Stimulated activated CD8-positive, alpha-beta memory T cell treated with anti-CD3 and anti-CD28 coated beads, Interleukin-15, amount 100 ng/mL, for 1 hour (primary cell): ENCODE measurements around the gene MAS1L.

Source experiments
- DNase-seq: peaks from one replicate; pipeline ENCODE4 v3.0.0-alpha.2; 2020; ENCODE audit warnings: low read depth

The MAS1L gene

DNA sequence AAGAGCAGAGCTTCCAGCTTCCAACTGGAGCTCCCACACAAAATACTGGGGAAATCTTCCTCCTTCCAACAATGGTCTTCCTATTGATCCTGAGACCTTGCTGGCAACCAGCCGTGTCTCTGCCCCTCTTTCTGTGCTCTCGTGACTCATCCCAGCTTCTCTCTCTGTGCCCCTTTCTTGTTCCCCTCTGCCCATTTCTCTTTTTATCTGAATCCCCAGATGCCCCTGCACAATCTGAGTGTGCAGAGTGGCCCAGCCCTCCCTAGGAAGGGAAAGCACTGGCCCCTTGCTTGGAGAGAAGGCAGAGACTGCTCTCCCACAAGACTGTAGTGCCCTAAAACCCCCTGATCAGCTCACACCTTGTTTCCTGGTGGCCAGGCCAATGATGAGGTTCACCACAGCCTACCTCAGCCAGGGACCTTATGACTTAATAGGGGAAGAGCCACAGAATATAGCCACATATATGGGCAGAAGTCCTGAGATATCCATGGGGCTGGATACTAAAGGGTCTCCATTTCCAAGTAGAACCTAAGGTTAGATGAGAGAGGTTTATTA lies 23.1 kb upstream of the MAS1L start:
- DNase-seq, result no peak

DNA sequence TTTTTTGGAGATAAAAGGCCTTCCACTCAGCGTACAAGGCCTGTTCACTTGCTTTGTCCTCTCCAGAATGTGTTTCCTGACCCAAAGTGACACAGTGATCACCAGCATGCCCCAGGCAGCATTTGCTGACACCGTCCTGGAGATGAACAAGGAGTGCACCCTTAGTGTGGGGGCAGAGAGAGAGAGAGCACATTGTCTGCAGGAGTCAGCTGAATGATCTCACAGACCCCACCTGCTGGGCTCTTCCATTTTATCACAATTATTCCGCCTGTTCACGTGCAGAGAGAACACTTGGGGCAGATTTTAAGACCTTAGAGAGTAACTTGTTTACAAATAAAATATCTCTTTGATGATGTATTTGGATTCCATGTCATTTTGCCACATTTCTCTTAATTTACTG lies 22.4 kb upstream of the MAS1L start:
- no peak for DNase-seq

DNA sequence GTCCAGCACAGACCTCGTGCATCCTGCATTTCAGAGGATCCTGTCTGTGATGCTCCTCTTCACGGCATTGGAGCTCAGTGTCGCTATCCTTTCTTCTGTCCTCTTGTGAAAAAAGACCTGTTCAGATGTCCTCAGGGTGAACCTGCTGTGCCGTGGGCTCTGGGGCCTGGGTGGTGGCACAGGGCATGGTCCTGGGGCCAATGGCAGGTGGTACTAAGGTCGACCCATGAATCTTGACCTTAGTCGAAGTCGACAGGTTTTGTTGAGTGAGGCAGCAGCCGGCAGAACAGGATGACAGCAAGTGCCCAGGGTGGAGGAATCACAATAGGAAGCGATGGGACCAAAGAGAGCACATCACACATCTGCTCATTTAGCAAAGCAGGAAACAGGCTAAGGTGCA lies 22.0 kb upstream of the MAS1L start:
- no peak for DNase-seq

DNA sequence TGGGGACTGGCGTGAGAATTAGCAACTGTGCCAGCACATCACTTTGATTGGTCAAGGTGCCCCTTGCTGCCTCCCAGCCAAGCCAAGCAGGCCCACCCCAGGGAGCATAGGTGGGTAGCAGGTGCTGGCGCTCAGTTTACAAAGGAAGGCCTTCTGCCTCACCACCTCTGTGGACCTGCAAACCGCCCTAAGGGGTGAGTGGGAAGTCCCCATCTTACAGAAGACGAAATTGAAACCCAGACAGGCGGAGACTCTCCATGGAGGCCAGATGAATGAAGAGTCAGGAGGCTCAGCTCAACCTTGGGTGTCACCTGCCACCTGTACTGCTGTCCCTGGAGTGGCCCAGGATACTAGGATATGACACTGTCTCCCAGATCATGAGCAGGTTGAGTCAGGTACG lies 21.5 kb upstream of the MAS1L start:
- no peak for DNase-seq

DNA sequence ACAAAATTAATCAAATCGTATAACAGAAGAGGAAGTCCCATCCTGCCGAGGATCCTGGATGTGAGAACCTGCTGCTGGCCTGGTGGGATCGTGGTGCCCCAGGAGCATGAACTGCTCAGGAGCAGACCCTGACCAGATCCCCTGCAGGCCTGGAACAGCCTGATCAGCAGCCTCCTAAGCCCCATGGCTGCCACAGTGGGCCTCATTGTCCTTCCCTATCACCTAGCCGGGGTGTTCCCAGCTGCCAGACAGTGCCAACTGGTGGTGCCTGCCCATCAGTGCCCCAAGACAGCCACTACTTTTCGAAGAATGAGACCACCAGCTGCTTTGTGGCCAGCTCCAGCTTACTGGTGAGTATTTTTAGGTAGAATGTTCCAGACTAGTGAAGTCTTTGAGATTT lies 19.6 kb upstream of the MAS1L start:
- no peak for DNase-seq

DNA sequence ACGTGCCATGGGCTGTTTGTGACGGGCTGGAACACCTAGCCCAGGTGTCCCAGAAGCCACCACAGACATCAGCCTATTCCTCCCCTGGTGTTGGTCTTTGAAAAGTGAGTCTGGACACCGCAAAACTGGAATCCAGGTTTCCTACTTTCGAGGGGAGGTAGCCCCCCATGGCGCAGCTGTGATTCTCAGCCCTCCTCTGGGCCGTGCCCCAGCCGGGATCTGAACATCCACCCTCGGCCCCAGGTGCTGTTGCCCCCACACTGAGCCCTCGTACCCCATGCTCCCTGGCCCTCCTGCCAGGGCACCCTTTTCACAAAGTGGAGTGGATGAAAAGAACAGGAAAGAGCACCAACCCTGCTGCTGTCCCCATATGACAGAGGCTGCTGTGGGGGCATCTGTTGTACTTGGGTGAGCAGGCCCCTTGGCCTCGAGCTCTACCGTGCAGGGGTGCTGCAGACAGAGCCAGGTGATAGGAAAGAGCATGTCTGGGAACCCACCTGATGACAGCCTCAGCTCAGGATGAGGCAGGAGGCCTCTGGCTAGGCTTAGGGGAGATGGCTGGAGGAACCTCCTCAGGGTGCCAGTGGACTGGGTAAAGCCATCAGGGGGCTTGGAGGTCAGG lies 18.8 kb upstream of the MAS1L start:
- DNase-seq, result no peak

DNA sequence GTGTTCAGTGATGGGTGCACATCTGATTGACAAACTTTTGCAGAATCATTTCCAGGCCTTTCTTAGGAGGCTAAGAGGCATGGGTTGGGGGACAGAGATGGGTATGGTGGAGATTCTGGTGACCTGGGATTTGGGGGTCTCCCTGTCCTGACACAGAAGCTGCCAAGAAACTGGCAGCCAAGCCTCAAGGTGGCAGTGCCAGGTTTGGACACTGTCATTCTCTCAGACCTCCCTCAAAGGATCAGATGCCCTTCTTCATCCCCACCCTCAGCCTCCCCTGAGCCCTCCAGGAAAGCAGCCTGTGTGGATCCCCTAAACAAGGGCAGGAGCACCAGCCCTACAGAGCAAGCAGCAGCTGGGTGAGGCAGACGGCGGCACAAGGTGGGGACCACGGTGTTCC lies 18.1 kb upstream of the MAS1L start:
- DNase-seq, result no peak

DNA sequence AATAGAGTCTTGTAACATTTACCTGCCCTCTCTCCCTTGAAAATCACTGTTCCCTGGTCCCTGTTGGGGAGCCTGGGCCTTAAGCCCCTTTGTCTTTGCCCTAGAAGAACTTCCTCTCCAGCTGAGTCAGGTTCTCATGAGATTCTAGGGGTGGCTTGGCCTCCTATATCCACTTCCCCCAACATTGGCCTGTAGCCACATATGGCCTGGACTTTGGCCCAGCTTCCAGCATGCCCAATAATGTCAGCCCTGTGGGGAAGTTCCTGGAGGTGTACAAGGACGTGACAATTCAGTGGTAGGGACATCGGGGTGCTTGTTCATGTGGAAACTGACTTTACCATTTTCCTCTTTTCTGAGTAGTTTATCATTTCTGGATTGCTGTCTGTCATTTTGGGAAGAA lies 17.2 kb upstream of the MAS1L start:
- DNase-seq, result no peak

DNA sequence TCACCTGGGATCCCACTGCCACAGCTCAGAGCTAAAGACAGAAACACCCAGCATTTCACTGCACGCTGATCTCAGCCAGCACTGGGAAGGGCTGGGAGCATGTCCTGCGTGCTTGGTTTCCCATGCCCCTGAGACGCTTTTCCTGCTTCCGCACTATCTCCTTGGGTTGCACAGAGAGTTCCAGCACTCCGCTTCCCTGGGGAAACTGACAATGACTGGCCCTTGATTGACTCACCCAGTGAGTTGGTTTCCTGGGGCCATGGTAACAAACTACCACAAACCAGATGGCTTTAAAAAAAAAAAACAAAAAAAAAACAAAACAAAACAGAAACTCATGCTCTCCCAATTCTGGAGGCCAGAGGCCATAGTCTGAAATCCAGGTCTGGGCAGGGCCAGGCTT lies 14.8 kb upstream of the MAS1L start:
- no peak for DNase-seq

DNA sequence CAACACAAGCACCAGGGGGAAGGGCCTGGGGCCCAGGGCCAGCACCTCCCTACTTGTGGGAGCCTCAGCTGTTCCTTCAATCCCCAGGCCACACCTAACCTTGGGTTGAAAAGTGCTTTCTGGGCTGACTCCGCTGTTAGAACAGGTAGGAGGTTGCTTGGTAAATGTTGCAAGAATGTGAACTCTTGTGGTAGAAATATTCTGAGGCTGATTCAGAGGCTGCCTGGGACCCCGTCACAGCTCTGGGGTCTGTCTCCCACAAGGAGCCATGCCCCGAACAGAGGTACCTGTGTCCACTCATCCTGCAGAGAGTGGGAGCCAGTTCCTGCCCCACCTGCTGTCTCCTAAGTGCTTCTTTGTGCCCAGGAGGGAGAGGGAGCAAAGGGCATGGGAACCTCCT lies 14.4 kb upstream of the MAS1L start:
- no peak for DNase-seq

DNA sequence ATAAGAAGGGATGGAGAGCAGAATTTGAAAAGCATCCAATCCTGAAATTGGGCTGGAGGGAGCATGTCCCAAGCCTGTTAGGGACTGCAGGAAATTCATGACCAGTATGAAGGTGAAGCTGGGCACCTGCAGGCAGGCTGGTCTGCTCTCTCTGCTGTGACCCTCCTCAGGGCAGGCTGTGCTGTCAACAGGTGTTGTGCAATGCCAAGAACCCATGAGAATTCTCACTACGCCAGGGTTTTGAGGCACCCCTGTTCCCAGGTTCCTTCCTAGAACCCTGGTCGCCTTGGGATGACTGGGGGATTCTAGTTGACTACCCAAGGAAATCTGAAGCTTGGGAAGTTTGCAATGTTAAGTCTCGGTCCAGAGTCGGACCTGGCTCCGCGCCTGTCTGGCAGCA lies 13.3 kb upstream of the MAS1L start:
- DNase-seq, result no peak

DNA sequence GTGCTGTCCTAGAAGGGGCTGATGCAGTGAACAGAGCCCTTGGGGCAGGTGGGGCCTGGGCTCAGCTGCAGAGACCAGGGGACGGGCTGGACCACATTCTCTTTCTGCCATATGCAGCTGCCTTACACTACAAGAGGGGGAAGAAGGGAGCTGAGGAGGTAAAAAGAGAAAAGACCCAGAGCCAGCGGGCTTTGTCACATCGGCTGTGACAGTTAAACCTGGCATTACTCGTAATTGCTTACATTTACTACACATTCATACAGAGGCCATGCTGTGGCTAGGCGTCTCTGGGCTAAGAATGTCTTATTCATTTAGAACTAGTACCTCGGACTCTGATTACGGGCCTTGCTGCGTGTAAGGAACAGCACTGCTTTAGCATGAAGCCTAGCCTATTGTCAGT lies 12.8 kb upstream of the MAS1L start:
- no peak for DNase-seq

DNA sequence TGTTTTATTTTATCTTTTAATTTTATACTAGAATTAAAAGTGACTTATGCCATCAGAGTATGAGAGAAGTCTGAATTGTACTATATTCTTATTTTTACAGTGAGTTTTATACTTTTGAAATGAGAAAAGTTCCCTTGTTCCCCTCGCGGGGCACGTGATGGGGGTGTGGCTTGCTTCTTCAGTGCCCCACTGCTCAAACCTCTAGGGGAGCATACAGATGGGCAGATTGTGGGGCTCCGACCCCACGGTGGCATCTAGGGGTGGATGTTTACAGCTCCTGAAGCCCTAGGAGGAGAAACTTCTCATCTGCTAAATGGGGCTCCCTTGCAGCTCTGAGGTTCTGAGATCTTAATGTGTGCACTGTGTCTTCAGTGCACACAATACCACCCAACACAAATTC lies 11.9 kb upstream of the MAS1L start:
- no peak for DNase-seq

DNA sequence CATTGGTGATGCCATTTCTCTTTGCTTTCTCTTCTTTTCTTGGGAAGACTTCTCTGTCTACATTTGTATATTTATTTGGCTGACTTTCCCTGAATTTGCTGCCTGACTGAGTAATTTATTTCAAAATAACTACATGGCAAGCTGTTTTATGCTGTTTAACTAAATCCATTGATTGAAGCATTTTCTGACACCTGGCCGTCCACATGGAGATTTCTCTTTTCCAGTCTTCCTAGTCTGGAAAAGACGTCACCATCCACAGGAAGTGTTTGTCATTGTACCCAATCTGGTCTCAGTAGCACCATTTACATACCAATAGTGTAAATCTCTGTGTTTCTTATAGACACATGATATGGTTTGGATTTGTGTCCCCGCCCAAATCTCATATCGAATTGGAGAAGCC lies 9.2 kb upstream of the MAS1L start:
- DNase-seq, result no peak

DNA sequence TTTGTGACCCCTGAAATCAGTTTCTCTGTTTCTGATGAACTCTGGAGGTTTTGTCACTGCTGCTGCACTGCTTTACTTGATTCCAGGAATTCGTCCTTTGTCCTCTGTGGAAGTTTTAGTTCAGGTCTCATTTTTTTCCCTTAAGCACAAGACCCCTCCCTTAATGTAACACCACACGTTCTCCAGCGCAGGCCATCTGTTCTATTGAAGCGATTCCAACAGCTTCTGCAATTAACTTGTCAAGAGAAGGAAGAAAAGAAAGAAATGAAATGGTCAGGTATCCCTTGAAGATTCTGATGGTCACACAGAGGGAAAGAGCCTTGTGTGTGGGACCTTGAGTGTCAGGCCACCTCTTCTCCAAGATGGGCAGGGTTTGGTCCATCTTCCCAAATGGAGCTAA lies 7.8 kb upstream of the MAS1L start:
- DNase-seq, result no peak

DNA sequence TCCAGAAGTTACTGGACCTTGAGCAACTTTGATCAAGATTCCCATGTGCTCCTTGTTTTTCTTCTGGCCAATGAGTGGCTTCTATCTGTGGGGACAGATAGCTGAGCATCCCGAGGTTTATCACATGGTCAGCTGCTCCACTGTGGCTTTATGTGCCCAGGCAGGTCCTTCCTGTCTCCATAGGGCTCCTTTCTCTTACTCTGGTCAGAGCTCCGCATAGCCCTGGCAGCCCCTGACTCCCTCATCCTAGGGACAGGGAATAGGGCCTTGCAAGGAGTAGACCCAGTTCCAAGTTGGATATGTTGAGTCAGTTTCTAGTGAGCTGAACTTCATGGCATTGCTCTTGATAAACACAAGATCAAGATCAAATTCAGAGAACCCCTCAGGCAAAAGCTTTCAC lies 6.4 kb upstream of the MAS1L start:
- no peak for DNase-seq

DNA sequence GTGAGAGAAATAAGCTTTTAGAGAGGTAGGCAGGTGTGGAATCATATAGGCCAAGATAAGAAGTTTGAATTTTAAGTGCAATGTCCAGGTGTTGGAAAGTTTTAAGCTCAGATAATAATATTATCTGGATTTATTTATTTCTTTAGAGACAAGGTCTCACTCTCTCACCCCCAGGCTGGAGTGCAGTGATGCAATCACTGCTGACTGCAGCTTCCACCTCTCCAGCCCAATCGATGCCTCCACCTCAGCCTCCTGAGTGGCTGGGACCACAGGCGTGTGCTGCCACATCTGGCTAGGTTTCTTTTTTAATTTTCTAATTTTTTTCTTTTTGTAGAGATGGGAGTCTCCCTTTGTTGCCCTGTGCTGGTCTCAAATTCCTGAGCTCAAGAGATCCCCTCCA lies 5.5 kb upstream of the MAS1L start:
- no peak for DNase-seq

DNA sequence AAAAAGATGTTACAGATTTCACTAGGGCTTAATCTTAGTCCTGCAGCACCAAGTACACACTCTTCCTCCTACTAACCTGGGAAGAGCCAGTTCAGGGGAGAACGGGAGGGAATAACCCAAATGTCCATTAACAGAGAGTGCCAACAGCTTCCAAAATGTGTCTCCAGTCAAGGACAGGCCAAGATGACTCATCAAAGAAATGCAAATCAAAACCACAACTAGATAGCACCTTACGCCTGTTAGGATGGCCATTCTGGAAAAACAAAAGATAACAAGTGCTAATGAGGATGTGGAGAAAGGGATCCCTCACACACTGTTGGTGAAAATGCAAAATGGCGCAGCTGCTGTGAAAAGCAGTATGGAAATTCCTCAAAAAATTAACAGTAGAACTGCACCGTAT lies 3.8 kb upstream of the MAS1L start:
- no peak for DNase-seq

DNA sequence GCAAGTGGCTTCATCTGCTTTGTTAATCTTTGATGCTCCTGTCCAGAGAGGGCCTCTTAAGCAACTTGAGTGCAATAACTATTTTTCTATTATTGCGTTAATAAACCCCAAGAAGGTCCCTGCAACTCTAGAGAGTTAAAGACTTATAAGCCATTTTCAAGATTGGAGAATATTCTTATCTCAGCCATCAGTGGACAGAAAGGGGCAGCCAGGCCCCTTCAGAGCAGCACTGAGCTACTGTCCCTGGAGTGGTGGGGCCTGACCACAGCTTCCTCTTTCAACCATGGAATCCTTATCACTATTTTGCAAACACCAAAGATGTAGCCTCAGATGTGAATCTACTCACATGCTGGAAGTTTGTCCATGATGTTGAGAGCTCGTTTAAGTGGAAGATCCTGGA lies 2.8 kb upstream of the MAS1L start:
- DNase-seq, result no peak

DNA sequence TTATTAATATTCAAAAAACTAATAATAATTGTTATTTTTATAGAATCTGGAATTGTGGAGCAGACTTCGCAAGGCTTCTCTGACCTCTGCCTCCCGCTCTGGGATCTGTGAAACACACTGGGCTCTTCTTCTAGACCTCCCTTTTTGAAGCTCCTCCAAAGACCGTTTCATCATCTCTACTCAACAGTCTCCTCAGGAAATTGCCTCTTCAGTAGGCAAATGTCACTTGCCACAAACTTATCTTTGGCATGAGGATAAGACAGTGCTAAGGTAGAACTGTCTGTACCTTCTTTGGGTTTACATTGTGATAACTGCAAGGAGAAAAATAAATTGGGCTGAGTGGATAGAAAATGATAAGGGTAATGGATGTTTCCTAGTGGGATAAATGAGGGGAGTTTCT lies 2.3 kb upstream of the MAS1L start:
- DNase-seq, result no peak

DNA sequence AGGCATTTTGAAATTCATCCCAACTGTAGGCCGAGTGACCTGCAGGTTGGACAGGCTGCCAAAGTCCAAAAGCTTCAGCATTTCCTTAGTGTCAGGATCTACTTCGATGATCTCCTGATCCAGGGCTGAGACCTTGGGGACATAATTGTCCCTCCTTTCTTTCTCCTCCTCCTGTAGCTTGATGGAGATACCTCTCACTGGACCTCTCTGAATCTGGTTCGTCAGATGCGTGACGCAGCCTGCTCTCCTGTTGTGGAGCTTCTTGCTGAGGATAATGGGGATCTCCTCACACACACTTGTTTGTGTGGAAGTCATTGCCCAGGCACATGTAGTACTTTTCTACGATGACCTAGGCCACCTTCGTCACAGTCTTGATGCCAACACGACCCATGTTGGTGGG lies 1.5 kb upstream of the MAS1L start:
- no peak for DNase-seq

DNA sequence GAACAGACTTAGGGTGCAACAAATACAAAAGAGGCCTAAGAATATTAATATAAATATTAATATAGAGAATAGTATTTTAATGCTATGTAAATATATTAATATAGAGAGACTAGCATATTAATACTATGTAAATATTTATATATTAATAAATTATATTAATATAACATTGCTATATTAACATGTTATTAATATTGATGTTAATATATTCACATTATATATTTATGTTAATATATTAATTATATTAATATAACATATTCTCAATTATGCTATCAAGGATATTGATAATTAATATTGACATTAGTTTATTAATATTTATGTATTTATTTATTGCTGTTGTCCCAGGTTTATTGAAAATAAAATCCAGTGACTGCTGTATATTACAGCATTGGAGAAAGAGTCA lies 1.1 kb upstream of the MAS1L start:
- DNase-seq, result no peak

DNA sequence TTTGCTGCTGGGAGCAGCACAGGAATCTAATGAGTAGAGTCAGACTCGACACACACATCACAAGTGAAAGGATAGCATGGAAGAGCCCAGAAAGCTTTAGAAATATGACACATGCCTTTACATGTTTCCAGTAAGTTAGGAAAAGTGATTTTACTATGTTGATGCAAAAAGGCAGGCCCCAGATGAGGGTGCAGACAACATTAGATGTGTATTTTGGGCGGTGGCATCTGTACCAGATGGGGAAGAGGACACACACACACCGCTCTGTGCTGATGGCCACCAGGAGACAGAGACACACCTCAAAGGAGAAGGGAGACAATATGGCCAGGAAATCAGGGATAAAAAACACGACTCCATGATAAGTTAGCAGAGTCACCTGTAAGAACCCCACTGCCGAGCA lies 625 bp downstream of the MAS1L start:
- no peak for DNase-seq

DNA sequence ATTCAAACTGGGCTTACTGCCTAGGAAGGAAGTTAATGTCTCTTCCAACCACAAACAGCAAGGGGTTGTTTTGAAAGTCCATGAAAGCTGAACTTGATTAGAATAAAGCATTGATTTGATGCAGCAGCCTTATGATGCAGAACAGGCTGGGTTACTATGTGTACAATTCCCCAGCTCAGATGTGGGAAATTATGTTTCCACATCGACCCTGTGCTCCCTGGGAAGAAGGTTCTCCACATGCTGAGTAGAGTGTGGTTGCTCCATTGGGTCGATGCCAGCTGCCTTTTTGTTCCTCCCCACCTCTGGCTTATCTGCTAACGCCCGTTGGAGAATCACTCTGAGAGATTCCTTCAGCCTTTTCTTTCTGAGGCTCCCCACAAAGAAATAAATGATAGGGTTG lies 1.2 kb downstream of the MAS1L start:
- no peak for DNase-seq

DNA sequence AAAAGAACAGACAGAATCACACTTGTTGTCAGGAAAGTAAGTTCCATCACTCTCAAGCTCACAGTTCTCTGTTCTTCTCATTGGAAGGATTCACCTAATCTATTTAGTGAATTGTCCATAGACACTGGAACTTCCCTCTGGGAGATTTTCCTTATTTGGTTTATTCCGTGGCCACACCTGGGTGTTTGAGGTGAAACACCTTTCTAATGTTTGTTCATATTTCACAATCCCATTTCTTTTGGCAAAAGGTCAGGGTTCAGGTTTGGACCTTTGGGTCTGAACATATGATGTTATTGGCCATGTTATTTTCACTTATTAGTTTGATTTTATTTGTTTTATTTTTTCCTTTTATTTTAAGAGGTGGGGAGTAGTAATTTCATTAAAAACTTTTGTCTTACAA lies 4.0 kb downstream of the MAS1L start:
- no peak for DNase-seq
